ENCODE results near the gene OR2L8.
"Not testable (repeated sequence)": the region's sequence is repeated elsewhere in the genome, so short reads cannot be mapped to it uniquely, and the experiment has no call there.

Gene OR2L8

DNA sequence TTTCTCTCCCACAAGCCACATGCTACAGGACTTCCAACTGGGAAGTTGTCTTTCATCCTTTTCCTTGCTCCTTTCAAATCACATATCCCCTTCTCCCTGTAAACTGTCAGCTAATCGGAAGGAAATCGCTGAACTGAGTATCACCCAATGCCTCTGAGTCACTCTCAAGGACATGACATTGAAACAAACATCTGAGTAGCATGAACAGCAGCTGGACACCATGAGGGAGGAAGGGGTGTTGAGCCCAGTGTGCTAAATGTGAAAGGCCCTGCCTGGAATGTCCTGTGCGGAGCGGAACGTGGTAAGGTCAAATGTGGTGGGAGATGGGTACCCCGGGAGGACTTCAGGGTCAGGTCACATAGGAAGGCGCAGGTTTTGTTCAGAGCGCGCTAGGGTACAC is 23.8 kb upstream of the OR2L8 start, which contains the start of gene OR2AJ1:
OR2AJ1 (plus strand) TSS at position 22 of the 400 bp plus-strand sequence. CDS start 8,880 bp downstream, outside the sequence.
- no peak for DNase-seq (ENCODE audit: low read depth, low spot score)
- Histone ChIP-seq H3K4me3 (ENCODE audit: low read length) (no peak within 1 kb of the TSS), H3K27ac (ENCODE audit: low read length) (no peak within 1 kb of the TSS), H3K9me3 (ENCODE audit: control insufficient read depth, insufficient read depth, low read length) (no peaks in the 10 kb centered on the region), H3K36me3 (ENCODE audit: control insufficient read depth, insufficient read depth, low read length) (no peaks in the 10 kb centered on the region), H3K4me1 (ENCODE audit: control insufficient read depth, insufficient read depth, low read length) (no peaks in the 10 kb centered on the region), H3K27me3 (ENCODE audit: control insufficient read depth, insufficient read depth, low read length) (no peaks in the 10 kb centered on the region)
- no CpG with 5 or more reads among the region's 9 CpGs for WGBS (ENCODE audit: insufficient coverage, insufficient read length)

DNA sequence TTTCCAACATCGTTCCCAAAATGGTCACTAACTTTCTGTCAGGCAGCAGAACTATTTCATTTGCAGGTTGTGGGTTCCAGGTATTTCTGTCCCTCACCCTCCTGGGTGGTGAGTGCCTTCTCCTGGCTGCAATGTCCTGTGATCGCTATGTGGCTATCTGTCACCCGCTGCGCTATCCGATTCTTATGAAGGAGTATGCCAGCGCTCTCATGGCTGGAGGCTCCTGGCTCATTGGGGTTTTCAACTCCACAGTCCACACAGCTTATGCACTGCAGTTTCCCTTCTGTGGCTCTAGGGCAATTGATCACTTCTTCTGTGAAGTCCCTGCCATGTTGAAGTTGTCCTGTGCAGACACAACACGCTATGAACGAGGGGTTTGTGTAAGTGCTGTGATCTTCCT is 14.7 kb upstream of the OR2L8 start:
- Histone ChIP-seq H3K9me3 (ENCODE audit: control insufficient read depth, insufficient read depth, low read length) (no peaks in the 10 kb centered on the region), H3K36me3 (ENCODE audit: control insufficient read depth, insufficient read depth, low read length) (no peaks in the 10 kb centered on the region), H3K27me3 (ENCODE audit: control insufficient read depth, insufficient read depth, low read length) (no peaks in the 10 kb centered on the region), H3K4me1 (ENCODE audit: control insufficient read depth, insufficient read depth, low read length) (no peaks in the 10 kb centered on the region), H3K4me3 (ENCODE audit: low read length) (no peak overlapping the region), H3K27ac (ENCODE audit: low read length) (no peak overlapping the region)
- no CpG with 5 or more reads among the region's 8 CpGs for WGBS (ENCODE audit: insufficient coverage, insufficient read length)
- no peak for DNase-seq (ENCODE audit: low read depth, low spot score)

GRCh38 chr1:247935781-247936180 is 12.9 kb upstream of the OR2L8 start:
- no peaks in the 10 kb centered on the region for H3K4me1 ChIP-seq (ENCODE audit: control insufficient read depth, insufficient read depth, low read length)
- H3K4me3 ChIP-seq (ENCODE audit: low read length): no peak overlapping the region
- DNase-seq (ENCODE audit: low read depth, low spot score): no peak
- H3K36me3 ChIP-seq (ENCODE audit: control insufficient read depth, insufficient read depth, low read length): no peaks in the 10 kb centered on the region
- WGBS (ENCODE audit: insufficient coverage, insufficient read length): no CpG with 5 or more reads among the region's 9 CpGs
- H3K9me3 ChIP-seq (ENCODE audit: control insufficient read depth, insufficient read depth, low read length): no peaks in the 10 kb centered on the region
- H3K27ac ChIP-seq (ENCODE audit: low read length): no peak overlapping the region
- H3K27me3 ChIP-seq (ENCODE audit: control insufficient read depth, insufficient read depth, low read length): no peaks in the 10 kb centered on the region

DNA sequence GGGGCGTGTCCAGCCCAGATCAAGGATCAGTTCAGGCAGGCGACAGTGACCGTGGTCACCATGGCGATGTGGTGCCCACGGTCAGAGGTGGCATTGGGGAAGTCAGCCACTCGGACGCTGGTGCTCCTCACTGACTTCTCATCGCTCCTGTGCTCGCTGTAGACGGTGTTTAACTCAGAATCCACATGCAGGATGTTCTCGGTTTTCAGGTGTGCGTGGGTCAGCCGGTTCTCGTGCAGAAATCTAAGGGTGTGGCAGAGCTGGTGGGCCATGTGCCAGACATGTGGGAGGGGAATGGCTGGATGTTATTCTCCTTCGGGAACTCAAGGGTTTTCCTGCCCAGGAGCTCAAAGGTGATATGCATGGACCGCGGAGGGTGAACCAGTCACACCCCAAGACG is 12.2 kb upstream of the OR2L8 start:
- Histone ChIP-seq H3K9me3 (ENCODE audit: control insufficient read depth, insufficient read depth, low read length) (no peaks in the 10 kb centered on the region), H3K27me3 (ENCODE audit: control insufficient read depth, insufficient read depth, low read length) (no peaks in the 10 kb centered on the region), H3K4me3 (ENCODE audit: low read length) (no peak overlapping the region), H3K27ac (ENCODE audit: low read length) (no peak overlapping the region), H3K36me3 (ENCODE audit: control insufficient read depth, insufficient read depth, low read length) (no peaks in the 10 kb centered on the region), H3K4me1 (ENCODE audit: control insufficient read depth, insufficient read depth, low read length) (no peaks in the 10 kb centered on the region)
- DNase-seq (ENCODE audit: low read depth, low spot score): no peak
- WGBS (ENCODE audit: insufficient coverage, insufficient read length): no CpG with 5 or more reads among the region's 18 CpGs

DNA sequence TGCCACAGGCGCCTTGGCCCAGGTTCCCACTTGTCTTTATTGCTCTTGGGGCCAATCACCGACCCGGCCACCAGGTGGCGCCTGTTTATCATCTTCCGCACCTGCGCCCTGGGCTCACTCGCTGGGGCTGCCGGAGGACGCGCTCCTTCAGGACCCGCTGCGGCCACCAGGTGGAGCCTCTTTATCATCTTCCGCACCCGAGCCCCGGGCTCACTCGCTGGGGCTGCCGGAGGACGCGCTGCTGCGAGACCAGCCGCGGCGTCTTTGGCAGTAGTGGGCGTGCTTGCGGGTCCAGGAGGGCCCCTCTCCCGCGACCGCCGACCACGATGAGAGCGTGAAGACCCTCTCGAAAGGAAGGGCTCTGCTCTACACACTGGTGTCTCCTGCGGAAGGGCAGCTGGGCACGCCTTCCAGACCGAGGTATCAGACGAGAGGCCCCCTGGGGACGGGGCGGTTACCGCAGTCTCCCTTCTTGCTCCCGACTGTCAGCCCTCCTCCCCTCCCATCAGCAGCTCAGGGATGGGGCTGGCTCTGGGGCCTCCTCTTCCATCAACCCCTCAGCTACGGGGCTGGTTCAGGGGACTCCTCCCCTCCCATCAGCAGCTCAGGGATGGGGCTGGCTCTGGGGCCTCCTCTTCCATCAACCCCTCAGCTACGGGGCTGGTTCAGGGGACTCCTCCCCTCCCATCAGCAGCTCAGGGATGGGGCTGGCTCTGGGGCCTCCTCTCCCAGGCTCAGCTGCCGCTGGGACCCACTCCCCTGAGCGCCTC is 11.5 kb upstream of the OR2L8 start:
- H3K36me3 ChIP-seq (ENCODE audit: control insufficient read depth, insufficient read depth, low read length); H3K4me3 ChIP-seq (ENCODE audit: low read length); H3K27ac ChIP-seq (ENCODE audit: low read length); H3K4me1 ChIP-seq (ENCODE audit: control insufficient read depth, insufficient read depth, low read length); H3K27me3 ChIP-seq (ENCODE audit: control insufficient read depth, insufficient read depth, low read length); H3K9me3 ChIP-seq (ENCODE audit: control insufficient read depth, insufficient read depth, low read length): not testable (repeated sequence)
- no CpG with 5 or more reads among the region's 44 CpGs for WGBS (ENCODE audit: insufficient coverage, insufficient read length)
- peak; percentile 89 for DNase-seq (ENCODE audit: low read depth, low spot score)

DNA sequence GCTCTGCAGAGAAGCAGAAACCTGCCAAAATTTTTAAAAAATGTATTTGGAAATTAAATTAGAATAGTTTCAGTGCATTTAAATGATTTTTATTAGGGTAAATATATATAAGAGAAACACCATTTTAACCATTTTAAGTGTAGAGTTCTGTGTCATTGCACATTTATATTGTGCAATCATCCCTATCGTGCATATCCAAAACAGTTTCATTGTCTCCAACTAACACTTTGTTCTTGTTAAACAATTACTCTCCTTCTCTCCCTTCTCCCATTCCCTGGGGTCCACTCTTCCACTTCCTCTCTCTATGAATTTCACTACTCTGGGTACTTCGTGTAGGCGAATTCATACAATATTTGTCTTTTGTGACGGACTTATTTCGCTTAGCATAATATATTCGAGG is 6.0 kb upstream of the OR2L8 start:
- H3K4me3 ChIP-seq (ENCODE audit: low read length): no peak overlapping the region
- DNase-seq (ENCODE audit: low read depth, low spot score): no peak
- WGBS (ENCODE audit: insufficient coverage, insufficient read length): no CpG with 5 or more reads among the region's 6 CpGs
- H3K27ac ChIP-seq (ENCODE audit: low read length): no peak overlapping the region
- no peaks in the 10 kb centered on the region for H3K4me1 ChIP-seq (ENCODE audit: control insufficient read depth, insufficient read depth, low read length)
- no peaks in the 10 kb centered on the region for H3K27me3 ChIP-seq (ENCODE audit: control insufficient read depth, insufficient read depth, low read length)
- peaks cover 1% of the 10 kb centered on the region for H3K9me3 ChIP-seq (ENCODE audit: control insufficient read depth, insufficient read depth, low read length)
- H3K36me3 ChIP-seq (ENCODE audit: control insufficient read depth, insufficient read depth, low read length): no peaks in the 10 kb centered on the region

DNA sequence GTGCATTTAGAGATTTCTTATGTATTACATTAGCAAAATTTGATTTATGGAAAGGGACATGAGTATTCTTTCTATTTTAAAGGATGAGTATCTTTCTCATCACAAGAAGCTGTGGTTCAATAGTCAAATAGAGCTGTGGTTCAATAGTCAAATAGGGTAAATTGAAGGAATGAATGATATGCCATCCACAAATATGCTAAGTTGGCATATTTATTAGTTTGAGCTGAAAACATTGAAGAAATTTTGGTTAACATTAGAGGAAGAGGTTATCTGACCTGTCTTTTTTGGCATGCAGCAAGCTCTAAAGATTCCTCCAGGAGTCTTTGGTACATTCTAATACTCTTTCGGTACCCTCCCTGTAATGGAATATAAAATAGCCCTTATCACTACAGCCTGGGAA is 4.8 kb downstream of the OR2L8 start:
- no CpG with 5 or more reads among the region's 1 CpG for WGBS (ENCODE audit: insufficient coverage, insufficient read length)
- Histone ChIP-seq H3K4me1 (ENCODE audit: control insufficient read depth, insufficient read depth, low read length) (no peaks in the 10 kb centered on the region), H3K9me3 (ENCODE audit: control insufficient read depth, insufficient read depth, low read length) (peaks cover 5% of the 10 kb centered on the region), H3K36me3 (ENCODE audit: control insufficient read depth, insufficient read depth, low read length) (no peaks in the 10 kb centered on the region), H3K4me3 (ENCODE audit: low read length) (no peak overlapping the region), H3K27me3 (ENCODE audit: control insufficient read depth, insufficient read depth, low read length) (no peaks in the 10 kb centered on the region), H3K27ac (ENCODE audit: low read length) (no peak overlapping the region)
- DNase-seq (ENCODE audit: low read depth, low spot score): no peak

DNA sequence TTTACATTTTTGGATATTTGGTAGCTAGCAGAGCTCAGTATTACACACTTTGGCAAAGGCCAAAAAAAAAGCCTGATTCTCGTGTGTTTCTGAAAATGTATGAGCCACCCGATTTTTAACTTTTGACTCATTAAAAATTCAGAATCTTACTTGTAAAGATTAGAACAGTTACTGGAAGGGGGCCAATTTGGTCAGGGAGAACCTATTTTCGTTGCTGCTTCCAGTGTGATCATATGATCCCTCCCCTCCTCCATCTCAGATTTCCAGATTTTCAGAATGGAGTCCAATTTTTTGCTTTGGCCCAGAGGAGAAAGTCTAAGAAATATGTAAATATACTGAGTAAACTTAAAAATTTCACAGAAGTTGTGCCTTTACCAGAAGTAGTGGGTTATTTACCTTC is 13.1 kb downstream of the OR2L8 start:
- WGBS (ENCODE audit: insufficient coverage, insufficient read length): no CpG with 5 or more reads among the region's 3 CpGs
- Histone ChIP-seq H3K27me3 (ENCODE audit: control insufficient read depth, insufficient read depth, low read length) (no peaks in the 10 kb centered on the region), H3K4me3 (ENCODE audit: low read length) (no peak overlapping the region)

DNA sequence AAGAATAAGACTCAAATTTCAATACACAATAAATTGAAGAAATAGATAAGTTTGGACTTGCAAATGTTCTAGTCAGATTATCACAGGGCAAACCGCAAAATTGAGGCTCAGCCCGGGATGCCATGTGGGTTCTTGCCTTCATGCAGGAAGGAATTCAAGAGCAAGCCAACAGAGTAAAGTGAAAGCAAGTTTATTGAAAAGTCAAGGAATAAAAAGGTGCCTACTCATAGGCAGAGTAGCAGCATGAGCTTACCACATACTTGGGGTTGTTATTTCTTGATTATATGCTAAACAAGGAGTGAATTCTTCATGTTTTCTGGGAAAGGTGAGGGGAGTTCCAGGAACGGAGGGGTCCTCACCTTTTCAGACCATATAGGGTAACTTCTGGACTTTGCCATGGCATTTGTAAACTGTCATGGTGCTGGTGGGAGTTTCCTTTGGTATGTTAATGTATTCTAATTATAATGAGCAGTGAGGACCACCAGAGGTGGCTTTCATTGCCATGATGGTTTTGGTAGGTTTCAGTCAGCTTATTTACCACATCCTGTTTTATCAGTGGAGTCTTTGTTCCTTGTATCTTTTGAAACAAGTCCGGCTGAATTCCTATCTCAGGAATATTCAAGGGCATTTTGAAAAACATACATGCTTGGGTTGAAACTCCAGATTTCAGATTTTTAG is 14.4 kb downstream of the OR2L8 start:
- Histone ChIP-seq H3K4me3 (ENCODE audit: low read length) (no peak overlapping the region), H3K27ac (ENCODE audit: low read length) (no peak overlapping the region), H3K27me3 (ENCODE audit: control insufficient read depth, insufficient read depth, low read length) (no peaks in the 10 kb centered on the region), H3K9me3 (ENCODE audit: control insufficient read depth, insufficient read depth, low read length) (peaks cover 3% of the 10 kb centered on the region; the same call in 1 of the 2 replicates), H3K36me3 (ENCODE audit: control insufficient read depth, insufficient read depth, low read length) (no peaks in the 10 kb centered on the region), H3K4me1 (ENCODE audit: control insufficient read depth, insufficient read depth, low read length) (no peaks in the 10 kb centered on the region)
- WGBS (ENCODE audit: insufficient coverage, insufficient read length): no CpG with 5 or more reads among the region's 4 CpGs
- DNase-seq (ENCODE audit: low read depth, low spot score): no peak

More for the DNA sequence above, 13.1 kb downstream of the OR2L8 start:
- H3K9me3 ChIP-seq (ENCODE audit: control insufficient read depth, insufficient read depth, low read length): peaks cover 3% of the 10 kb centered on the region; the same call in 1 of the 2 replicates
- H3K27ac ChIP-seq (ENCODE audit: low read length): no peak overlapping the region
- no peak for DNase-seq (ENCODE audit: low read depth, low spot score)
- no peaks in the 10 kb centered on the region for H3K36me3 ChIP-seq (ENCODE audit: control insufficient read depth, insufficient read depth, low read length)
- H3K4me1 ChIP-seq (ENCODE audit: control insufficient read depth, insufficient read depth, low read length): no peaks in the 10 kb centered on the region

DNA sequence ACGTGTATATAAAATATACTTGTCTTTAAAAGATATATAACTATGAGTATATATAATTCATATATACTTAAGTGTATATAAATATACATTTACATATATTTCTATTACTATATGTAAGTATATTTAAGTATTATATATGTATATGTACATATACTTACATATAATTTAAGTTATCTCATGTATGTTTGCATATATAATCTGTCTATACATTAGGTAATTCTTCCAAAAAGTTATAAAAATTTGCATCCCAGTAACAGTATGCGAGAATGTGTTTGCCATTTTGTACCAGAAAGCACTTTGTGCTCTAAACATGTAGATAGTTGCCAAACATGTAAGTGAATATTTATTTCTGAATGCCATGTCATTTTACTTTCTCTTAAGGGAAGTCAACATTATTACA is 16.3 kb downstream of the OR2L8 start, which contains the start of gene OR2AK2:
OR2AK2 (plus strand) TSS at position 301 of the 400 bp plus-strand sequence. CDS start 144 bp downstream, outside the sequence.
- Histone ChIP-seq H3K36me3 (ENCODE audit: control insufficient read depth, insufficient read depth, low read length) (no peaks in the 10 kb centered on the region), H3K4me3 (ENCODE audit: low read length) (no peak within 1 kb of the TSS), H3K27ac (ENCODE audit: low read length) (no peak within 1 kb of the TSS), H3K27me3 (ENCODE audit: control insufficient read depth, insufficient read depth, low read length) (no peaks in the 10 kb centered on the region), H3K9me3 (ENCODE audit: control insufficient read depth, insufficient read depth, low read length) (peaks cover 4% of the 10 kb centered on the region), H3K4me1 (ENCODE audit: control insufficient read depth, insufficient read depth, low read length) (no peaks in the 10 kb centered on the region)
- no CpG with 5 or more reads among the region's 2 CpGs for WGBS (ENCODE audit: insufficient coverage, insufficient read length)
- DNase-seq (ENCODE audit: low read depth, low spot score): no peak

All from iPS DF 6.9 (cell line).